LNCaP clone FGC (cell line): Measurements from ENCODE around the gene TENM3.

Experiments
- DNase-seq: peaks from one replicate; pipeline ENCODE4 v3.0.0-alpha.2; 2011; ENCODE audit warnings: low read depth
- H3K4me3 ChIP-seq: 2 replicates; pipeline ENCODE4 v1.5.1; 2011; ENCODE audit warnings: mild to moderate bottlenecking, low read depth, low read length, control low read depth
- TF ChIP-seq, protein P1 (sequence below): IDR thresholded peaks from 2 replicates; pipeline ENCODE4 v1.5.1; 2012; ENCODE audit warnings: mild to moderate bottlenecking; ENCODE audit not compliant: control insufficient read depth, insufficient read depth; ENCODE audit errors: extremely low read depth

TENM3 gene

DNA sequence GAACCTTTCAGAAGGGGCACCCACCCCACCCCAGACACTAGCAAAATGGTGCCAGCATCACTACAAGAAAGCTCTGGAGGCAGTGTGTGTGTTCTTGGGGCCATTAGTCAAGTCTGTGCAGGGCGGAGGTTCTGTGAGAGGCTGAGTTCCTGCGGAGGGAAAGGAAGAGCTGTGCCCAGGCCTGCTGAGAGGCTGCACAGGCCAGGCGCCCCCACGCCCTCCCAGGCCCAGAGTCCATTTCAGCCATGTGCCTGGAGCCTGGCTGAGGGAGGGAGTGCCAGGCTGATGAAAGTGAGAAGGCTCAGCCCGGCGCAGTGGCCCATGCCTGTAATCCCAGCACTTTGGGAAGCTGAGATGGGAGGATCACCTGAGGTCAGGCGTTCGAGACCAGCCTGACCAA is 584.0 kb downstream of the TENM3 start:
- H3K4me3 ChIP-seq = no peak overlapping the region
- no peak for DNase-seq
- TF ChIP-seq, protein P1, sequence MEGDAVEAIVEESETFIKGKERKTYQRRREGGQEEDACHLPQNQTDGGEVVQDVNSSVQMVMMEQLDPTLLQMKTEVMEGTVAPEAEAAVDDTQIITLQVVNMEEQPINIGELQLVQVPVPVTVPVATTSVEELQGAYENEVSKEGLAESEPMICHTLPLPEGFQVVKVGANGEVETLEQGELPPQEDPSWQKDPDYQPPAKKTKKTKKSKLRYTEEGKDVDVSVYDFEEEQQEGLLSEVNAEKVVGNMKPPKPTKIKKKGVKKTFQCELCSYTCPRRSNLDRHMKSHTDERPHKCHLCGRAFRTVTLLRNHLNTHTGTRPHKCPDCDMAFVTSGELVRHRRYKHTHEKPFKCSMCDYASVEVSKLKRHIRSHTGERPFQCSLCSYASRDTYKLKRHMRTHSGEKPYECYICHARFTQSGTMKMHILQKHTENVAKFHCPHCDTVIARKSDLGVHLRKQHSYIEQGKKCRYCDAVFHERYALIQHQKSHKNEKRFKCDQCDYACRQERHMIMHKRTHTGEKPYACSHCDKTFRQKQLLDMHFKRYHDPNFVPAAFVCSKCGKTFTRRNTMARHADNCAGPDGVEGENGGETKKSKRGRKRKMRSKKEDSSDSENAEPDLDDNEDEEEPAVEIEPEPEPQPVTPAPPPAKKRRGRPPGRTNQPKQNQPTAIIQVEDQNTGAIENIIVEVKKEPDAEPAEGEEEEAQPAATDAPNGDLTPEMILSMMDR = no peak

DNA sequence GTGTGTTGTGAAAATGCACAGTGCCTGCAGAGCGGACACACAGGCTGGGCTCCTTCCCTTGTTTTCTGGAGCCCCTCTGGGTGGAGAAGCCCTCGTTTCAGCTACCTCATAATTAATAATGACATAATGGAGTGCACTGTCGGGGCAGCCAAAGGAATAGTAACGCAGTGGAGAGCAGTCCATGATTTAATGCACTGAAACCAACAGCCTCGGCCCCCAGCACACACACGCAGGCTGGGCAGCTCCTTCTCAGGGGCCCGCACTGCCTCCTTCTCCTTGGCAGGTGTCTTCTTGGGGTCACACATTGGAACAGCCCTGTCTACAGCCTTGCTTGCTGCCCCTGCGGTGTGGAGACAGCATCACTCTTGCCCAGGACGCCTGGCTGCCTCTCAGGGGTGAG is 584.8 kb downstream of the TENM3 start:
- H3K4me3 ChIP-seq = no peak overlapping the region
- no peak for DNase-seq
- TF ChIP-seq, protein P1 = no peak

DNA sequence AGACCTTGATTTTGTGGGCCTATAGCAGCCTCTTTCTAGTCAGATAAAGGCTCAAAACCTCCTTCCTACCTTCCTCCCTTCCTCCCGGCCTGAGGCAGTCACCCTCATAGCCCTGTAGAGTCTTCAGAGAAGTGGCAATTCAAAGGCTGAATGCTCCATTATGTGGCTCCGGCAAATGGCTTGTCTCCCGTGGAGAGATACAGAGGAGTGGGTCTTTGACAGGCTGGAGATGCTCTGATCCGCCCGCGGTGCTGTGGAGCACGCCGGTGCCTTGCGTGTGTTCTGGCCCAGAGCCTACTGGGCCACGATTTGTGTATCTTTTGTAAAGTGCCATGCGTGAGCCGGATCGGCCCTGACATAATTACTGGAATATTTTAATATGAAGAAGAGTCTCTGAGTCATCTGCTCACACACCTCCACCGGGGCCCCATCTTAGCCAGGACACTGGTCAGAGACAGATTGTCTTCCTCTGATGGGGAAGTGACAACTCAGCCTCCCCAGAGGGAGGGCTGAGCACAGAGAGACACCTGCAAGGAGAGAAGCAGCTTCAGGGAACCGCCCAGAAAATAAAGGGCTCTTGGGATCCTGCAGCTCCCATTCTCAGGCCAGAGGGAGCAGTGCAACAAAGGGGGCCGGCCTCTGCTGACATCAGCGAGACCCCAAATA is 585.3 kb downstream of the TENM3 start:
- no peak for DNase-seq
- TF ChIP-seq, protein P1 = no peak
- H3K4me3 ChIP-seq = no peak overlapping the region

DNA sequence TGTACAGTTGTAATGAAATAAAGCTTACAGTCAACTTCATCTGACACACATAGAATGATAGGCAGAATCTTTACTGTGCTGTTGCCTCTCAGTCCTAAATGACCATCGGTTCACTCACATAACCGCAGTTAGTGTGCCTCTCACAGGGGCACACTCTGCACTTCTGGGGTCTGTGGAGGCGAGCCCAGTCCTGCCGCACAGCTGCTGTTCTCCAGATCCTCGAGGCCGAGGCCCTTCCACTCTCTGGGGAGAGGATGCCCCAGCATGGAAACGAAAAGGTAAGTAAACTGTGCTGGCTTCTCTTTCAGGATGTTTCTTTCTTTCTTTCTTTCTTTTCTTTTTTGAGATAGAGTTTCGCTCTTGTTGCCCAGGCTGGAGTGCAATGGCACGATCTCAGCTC is 586.0 kb downstream of the TENM3 start:
- TF ChIP-seq, protein P1 = no peak
- no peak overlapping the region for H3K4me3 ChIP-seq
- no peak for DNase-seq

DNA sequence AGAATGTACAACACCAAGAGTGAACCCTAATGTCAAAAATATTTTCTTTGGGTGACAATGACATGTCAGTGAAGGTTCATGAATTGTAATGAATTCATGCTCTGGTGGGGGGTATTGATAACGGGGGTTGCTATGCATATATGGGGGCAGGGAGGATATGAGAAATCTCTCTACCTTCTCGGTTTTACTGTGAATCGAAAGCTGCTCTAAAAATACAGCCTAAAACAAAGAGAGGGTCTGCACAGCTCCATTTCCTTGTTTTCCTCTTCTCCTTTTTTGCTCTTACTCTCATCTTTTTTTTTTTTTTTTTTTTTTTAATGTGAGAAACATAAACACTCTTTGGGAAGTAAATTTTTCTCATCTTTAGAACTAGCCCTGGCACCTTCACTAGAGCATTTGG is 588.2 kb downstream of the TENM3 start:
- no peak overlapping the region for H3K4me3 ChIP-seq
- TF ChIP-seq, protein P1 = no peak
- no peak for DNase-seq

DNA sequence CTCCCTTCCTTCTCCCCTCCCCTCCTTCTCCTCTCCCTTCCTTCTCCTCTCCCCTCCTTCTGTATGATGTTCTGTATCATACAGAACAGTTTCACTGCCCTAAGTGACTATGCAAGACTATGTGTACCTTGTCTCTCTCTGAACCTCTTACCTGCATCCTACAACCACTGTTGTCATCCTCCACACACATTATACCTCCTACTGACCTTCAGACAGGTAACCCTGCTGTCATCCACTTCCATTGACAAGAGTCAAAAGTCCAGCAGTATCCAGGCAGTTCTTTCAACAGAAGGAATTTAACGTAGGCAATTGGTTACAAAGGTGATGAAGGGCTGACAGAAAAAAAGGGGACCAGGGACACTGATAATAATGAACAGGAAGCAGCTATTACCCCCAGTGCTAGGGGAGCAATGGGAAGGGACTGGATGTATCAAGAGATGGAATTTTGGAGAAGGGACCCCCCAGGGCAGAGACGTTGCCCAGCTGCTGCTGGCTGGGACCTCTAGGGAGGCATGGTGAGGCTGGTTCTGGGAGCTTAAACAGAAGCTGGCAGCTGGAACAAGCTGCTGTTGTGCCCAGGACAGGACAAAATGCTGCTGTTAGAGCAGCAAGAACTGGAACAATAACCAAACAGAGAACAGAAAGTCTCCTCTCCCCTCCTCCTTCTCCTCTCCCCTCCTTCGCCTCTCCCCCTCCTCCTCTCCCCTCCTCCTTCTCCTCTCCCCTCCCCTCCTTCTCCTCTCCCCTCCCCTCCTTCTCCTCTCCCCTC is 589.3 kb downstream of the TENM3 start:
- H3K4me3 ChIP-seq = no peak overlapping the region
- DNase-seq = no peak
- TF ChIP-seq, protein P1 = no peak
